ENCODE data around the gene TMEM132A.

The TMEM132A gene

GRCh38 chr11:60924110-60924905, at the start of gene TMEM132A:
Gene TMEM132A (plus strand): TSS chr11:60924460. CDS start chr11:60924634, 174 bp downstream.
- DNase-seq, result no peak

GRCh38 chr11:60875366-60876167, 48.7 kb upstream of the TMEM132A start:
- DNase-seq, result no peak

GRCh38 chr11:60876168-60876485, 48.1 kb upstream of the TMEM132A start:
- no peak for DNase-seq

- no peak for DNase-seq
Observed at GRCh38 chr11:60878245-60879101, 45.8 kb upstream of the TMEM132A start.

- DNase-seq, result no peak
Observed at GRCh38 chr11:60879104-60879503, 45.2 kb upstream of the TMEM132A start.

GRCh38 chr11:60879971-60880588, 44.2 kb upstream of the TMEM132A start:
- no peak for DNase-seq

DNA sequence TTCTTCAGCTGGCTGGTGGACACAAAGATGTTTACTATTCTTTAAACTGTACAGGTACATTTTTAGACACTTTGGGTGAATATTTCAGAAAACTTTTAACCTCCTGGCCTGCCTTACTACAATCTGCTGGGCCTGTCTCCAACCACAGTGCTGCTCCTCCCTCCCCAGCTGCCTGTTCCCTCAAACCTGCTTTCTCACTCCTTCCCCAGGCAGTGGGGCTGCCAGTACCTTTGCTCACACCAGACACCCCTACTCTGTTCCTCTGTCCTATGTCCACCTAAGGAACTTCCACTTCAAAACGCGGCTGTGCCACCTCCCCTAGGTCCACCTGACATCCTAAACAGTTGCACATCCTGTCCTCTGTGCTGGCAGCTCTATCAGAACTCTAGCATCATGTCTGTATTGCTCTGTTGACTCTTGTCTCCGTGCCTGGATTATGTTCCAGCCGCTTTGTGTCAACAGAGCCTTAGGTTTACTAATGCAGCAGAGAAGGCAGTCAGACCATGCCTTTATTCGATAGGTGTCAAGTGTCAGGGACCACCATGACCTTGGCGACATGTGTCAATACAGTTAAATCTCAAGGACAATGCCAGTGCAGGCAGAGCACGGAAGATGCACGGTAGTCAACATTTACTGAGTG, 43.5 kb upstream of the TMEM132A start:
- no peak for DNase-seq

GRCh38 chr11:60887556-60887955, 36.7 kb upstream of the TMEM132A start:
- no peak for DNase-seq

DNA sequence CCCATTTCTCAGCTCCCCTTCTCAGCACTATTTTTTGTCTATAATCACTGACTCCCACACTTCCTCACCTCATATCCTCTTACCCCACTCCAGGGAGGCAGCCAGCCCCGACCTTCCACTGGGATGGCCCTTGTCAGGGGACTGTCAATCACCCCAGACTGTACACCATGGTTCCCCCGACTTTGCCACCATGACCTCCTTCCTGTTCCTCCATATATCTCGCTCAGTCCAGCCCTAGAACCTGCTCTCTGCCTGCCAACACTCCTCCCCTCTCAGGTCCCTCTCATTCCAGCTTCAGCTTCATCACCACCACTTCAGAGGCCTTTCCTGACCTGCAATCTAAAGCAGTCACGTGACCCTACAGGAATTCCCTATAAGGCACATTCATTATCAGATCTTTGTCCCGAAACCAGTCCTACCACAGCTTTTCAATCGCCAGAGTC, 34.4 kb upstream of the TMEM132A start:
- DNase-seq, result no peak

DNA sequence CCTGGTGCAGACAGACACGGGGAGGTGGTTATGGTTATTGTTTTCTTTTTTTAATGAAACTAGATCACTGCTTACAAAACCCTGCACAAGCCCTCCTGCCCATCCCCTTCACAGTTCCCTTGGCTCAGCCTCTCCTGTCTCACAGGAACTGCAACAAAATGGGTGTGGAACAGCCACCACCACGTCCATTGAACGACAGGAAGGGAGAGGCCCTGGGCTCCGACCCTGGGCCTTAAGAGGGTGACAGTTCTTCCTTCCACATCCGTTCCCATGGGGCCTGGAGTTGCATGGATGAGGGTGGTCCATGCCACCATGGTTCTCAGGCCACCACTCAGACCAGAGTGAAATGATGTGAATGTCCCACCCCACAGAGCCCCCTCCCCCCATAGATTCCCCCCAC, 33.6 kb upstream of the TMEM132A start:
- DNase-seq, result no peak

DNA sequence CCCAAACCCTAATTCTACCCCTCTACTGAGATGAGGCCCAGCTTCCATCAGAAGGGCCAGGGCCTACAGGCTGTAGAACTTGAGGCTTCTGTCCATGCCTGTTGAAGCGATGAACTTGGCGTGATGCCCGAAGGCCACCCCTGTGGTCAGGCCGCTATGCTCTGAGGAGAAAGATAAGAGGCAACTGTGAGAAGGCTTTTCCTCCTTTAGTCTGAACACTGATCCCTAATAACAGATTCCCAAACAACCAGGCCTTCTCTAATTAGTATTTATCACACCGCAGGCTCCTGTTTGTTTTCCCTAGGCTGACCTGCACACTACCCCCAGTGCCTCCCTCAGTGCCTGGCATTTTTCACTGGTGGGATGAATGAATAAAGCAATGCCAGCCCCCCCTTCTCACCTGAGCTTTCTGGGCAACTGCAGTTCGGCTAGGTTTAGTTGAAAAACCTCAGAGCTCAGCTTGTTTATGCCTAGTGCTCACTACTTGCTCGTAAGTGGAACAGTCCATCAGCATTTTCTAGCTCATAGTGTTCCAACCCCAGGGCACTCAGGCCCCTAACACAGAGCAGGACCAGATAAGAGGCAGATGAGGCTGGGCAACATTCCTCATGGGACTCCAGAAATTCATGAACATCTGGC, 33.0 kb upstream of the TMEM132A start:
- DNase-seq, result no peak

- no peak for DNase-seq
Observed at GRCh38 chr11:60895687-60896086, 28.6 kb upstream of the TMEM132A start.

- no peak for DNase-seq
Observed at GRCh38 chr11:60897496-60897895, 26.8 kb upstream of the TMEM132A start.

GRCh38 chr11:60899046-60899936, 25.0 kb upstream of the TMEM132A start:
- DNase-seq, result no peak

GRCh38 chr11:60899977-60900376, 24.3 kb upstream of the TMEM132A start:
- DNase-seq, result no peak

DNA sequence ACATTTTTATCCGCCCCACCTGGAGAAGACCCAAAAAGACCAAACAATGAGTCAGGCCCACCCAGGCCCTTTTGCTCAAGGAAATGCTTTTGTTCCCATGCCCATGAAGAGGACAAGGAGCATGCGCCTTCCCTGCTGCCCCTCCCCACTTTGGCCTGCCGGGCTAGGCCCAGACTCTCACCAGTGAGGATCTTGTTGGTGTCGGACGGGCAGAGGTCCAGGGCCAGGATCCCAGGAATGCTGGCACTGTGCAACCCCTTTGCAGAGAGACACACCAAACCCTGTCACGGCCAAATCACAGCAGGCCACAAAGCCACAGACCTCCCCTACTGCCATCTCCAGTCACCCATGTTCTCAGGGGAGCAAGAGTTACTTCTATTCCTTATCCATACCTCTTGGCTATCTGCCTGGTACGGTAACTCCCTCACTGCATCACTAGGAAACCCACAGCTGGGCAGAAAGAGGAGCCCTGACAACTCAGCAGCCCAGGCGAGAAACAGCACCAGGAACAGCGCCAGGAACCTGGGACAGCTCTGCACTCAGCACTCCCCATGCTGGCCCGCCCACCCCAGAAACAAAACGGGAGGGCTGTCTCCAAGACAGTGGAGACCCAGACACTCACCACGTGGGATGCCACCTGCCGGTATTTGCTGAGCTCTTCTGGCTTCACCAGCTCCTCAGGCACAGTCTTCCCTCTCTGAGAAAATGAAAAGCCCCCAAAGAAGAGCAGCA, 23.4 kb upstream of the TMEM132A start:
- DNase-seq, result no peak

DNA sequence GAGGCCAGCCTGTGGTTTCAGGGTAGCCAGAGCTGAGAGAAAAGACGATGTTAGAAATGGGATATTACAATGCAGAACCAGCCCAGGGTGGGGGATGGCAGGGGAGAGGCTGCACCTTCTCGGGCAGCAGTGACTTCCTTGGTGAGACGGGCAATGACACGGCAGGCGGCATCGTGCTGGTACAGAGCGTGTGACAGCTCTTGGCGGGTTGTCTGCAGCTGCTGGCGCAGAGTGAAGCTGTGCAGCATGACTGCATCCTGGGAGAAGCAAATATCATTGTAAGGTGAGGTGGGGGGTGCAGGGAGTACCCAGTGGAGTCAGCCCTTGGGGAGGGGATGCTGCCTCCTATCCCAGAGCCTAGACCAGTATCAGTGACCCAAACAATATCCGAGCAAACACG, 21.6 kb upstream of the TMEM132A start:
- no peak for DNase-seq

DNA sequence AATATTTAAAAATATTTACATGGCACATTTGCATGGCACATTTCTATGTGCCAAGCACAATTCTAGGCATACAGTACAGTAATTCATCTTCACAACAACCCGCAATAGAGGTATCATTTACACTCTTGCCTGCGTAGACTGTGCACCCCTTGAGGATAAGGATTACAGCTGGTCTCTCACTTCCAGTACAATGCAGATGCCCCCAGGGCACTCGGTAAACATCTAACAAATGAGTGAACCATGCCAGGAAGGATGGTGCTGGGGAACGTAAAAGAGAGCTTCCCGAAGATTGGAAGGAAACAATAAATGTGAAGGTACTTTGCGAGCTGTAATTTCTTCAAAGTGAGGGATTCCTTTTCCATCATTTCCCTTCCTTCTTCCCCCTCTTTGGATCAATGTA, 19.2 kb upstream of the TMEM132A start:
- DNase-seq, result no peak

- DNase-seq, result no peak
Observed at GRCh38 chr11:60905551-60906113, 18.6 kb upstream of the TMEM132A start.

Data from activated CD4-positive, CD25-positive, alpha-beta regulatory T cell treated with anti-CD3 and anti-CD28 coated beads, Interleukin-2, amount 50 U/mL, for 72 hours (primary cell).